ENCODE measurements around the gene MED28. TPM values are rescaled to one million over a fixed set of nuclear protein-coding genes. Genes with fewer than 3 reads are reported as not detected.

Gene MED28
- total and polyA plus RNA-seq, 10 of the 15 experiments (the other 5 are each of a cell fraction or from before 2014, with no cell fraction given): 19.9 to 77.4 (median 52.0) TPM

GRCh38 chr4:17576932-17577664 is 37.3 kb upstream of the MED28 start, which contains the start of gene LAP3 (continued):
- TF ChIP-seq BCL3 (IDR thresholded peaks at IDR 0.05; ENCODE audit: borderline replicate concordance, insufficient read depth, low read depth, low read length, poor library complexity, severe bottlenecking) (peak; percentile 26), MXI1 (IDR thresholded peaks at IDR 0.05; ENCODE audit: low read depth, low read length) (peak; percentile 86), NR2C1 (IDR thresholded peaks at IDR 0.05) (no peak), IRF4 (IDR thresholded peaks at IDR 0.05; ENCODE audit: low read depth, low read length) (peak; percentile 49; the same call in 1 of the 2 replicates), FOXK2 (IDR thresholded peaks at IDR 0.05) (peak; percentile 76), SUPT20H (IDR thresholded peaks at IDR 0.05; ENCODE audit: borderline replicate concordance, control insufficient read depth, low read depth, low read length) (no peak), BHLHE40 (IDR thresholded peaks at IDR 0.05; ENCODE audit: borderline replicate concordance in 1 of 2, low read depth in 2 of 2, low read length in 1 of 2) (peak in 1 of 2 experiments; percentile 90; a peak in 2 of 4 replicates), HCFC1 (IDR thresholded peaks at IDR 0.05; ENCODE audit: low read length) (peak; percentile 9; the same call in 1 of the 2 replicates), MYC (IDR thresholded peaks at IDR 0.05; ENCODE audit: insufficient read depth, insufficient read length, insufficient replicate concordance, low read length, severe bottlenecking) (peak; percentile 51), JUNB (IDR thresholded peaks at IDR 0.05) (no peak), USF1 (IDR thresholded peaks at IDR 0.05; ENCODE audit: borderline replicate concordance, extremely low read length, insufficient read depth, low read depth, low read length) (peak; percentile 87)
- TF ChIP-seq, protein P1, sequence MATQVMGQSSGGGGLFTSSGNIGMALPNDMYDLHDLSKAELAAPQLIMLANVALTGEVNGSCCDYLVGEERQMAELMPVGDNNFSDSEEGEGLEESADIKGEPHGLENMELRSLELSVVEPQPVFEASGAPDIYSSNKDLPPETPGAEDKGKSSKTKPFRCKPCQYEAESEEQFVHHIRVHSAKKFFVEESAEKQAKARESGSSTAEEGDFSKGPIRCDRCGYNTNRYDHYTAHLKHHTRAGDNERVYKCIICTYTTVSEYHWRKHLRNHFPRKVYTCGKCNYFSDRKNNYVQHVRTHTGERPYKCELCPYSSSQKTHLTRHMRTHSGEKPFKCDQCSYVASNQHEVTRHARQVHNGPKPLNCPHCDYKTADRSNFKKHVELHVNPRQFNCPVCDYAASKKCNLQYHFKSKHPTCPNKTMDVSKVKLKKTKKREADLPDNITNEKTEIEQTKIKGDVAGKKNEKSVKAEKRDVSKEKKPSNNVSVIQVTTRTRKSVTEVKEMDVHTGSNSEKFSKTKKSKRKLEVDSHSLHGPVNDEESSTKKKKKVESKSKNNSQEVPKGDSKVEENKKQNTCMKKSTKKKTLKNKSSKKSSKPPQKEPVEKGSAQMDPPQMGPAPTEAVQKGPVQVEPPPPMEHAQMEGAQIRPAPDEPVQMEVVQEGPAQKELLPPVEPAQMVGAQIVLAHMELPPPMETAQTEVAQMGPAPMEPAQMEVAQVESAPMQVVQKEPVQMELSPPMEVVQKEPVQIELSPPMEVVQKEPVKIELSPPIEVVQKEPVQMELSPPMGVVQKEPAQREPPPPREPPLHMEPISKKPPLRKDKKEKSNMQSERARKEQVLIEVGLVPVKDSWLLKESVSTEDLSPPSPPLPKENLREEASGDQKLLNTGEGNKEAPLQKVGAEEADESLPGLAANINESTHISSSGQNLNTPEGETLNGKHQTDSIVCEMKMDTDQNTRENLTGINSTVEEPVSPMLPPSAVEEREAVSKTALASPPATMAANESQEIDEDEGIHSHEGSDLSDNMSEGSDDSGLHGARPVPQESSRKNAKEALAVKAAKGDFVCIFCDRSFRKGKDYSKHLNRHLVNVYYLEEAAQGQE (IDR thresholded peaks at IDR 0.05; ENCODE audit: low read depth, low read length): peak; percentile 48; the same call in 1 of the 2 replicates
- TF ChIP-seq, protein P2, sequence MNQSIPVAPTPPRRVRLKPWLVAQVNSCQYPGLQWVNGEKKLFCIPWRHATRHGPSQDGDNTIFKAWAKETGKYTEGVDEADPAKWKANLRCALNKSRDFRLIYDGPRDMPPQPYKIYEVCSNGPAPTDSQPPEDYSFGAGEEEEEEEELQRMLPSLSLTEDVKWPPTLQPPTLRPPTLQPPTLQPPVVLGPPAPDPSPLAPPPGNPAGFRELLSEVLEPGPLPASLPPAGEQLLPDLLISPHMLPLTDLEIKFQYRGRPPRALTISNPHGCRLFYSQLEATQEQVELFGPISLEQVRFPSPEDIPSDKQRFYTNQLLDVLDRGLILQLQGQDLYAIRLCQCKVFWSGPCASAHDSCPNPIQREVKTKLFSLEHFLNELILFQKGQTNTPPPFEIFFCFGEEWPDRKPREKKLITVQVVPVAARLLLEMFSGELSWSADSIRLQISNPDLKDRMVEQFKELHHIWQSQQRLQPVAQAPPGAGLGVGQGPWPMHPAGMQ (IDR thresholded peaks at IDR 0.05; ENCODE audit: borderline replicate concordance): no peak
- TF ChIP-seq, protein P3, sequence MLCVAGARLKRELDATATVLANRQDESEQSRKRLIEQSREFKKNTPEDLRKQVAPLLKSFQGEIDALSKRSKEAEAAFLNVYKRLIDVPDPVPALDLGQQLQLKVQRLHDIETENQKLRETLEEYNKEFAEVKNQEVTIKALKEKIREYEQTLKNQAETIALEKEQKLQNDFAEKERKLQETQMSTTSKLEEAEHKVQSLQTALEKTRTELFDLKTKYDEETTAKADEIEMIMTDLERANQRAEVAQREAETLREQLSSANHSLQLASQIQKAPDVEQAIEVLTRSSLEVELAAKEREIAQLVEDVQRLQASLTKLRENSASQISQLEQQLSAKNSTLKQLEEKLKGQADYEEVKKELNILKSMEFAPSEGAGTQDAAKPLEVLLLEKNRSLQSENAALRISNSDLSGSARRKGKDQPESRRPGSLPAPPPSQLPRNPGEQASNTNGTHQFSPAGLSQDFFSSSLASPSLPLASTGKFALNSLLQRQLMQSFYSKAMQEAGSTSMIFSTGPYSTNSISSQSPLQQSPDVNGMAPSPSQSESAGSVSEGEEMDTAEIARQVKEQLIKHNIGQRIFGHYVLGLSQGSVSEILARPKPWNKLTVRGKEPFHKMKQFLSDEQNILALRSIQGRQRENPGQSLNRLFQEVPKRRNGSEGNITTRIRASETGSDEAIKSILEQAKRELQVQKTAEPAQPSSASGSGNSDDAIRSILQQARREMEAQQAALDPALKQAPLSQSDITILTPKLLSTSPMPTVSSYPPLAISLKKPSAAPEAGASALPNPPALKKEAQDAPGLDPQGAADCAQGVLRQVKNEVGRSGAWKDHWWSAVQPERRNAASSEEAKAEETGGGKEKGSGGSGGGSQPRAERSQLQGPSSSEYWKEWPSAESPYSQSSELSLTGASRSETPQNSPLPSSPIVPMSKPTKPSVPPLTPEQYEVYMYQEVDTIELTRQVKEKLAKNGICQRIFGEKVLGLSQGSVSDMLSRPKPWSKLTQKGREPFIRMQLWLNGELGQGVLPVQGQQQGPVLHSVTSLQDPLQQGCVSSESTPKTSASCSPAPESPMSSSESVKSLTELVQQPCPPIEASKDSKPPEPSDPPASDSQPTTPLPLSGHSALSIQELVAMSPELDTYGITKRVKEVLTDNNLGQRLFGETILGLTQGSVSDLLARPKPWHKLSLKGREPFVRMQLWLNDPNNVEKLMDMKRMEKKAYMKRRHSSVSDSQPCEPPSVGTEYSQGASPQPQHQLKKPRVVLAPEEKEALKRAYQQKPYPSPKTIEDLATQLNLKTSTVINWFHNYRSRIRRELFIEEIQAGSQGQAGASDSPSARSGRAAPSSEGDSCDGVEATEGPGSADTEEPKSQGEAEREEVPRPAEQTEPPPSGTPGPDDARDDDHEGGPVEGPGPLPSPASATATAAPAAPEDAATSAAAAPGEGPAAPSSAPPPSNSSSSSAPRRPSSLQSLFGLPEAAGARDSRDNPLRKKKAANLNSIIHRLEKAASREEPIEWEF (IDR thresholded peaks at IDR 0.05; ENCODE audit: insufficient replicate concordance, low read depth, low read length): no peak

All from GM12878 (cell line).